ENCODE data around the gene DDX31. TPM values are rescaled to one million over a fixed set of nuclear protein-coding genes. Genes with fewer than 3 reads are reported as not detected.

DDX31 gene
- total RNA-seq, 1 experiment from 2014 or later: 28.4 TPM

GRCh38 chr9:132628746-132629145, 41.0 kb downstream of the DDX31 start:
- no peak overlapping the region for H4K5ac ChIP-seq (ENCODE audit: insufficient read length, low read depth, low read length)
- DNase-seq: no peak
- H3K23me2 ChIP-seq (ENCODE audit: insufficient read length, low read depth, low read length, poor library complexity, severe bottlenecking): no peaks in the 10 kb centered on the region
- TF ChIP-seq CTCF (conservative IDR thresholded peaks at IDR 0.05): no peak
- no peak overlapping the region for H3K4me2 ChIP-seq (ENCODE audit: insufficient read depth, insufficient read length, low read length)
- H4K20me1 ChIP-seq (ENCODE audit: control insufficient read depth, insufficient read depth, insufficient read length): no peaks in the 10 kb centered on the region
- H4K8ac ChIP-seq (replicated peaks; ENCODE audit: insufficient read length, low read depth, low read length): no peak overlapping the region
- no peaks in the 10 kb centered on the region for H3K9me3 Mint-ChIP-seq
- H2BK5ac ChIP-seq (ENCODE audit: insufficient read length, low read length): no peak overlapping the region
- no peaks in the 10 kb centered on the region for H3K4me1 ChIP-seq (ENCODE audit: insufficient read depth, low read length)
- no peak overlapping the region for H2AFZ ChIP-seq (ENCODE audit: low read length)
- H3K4me1 Mint-ChIP-seq: peaks cover 6 to 22% of the 10 kb centered on the region in 2 experiments
- no peaks in the 10 kb centered on the region for H3K79me2 ChIP-seq (ENCODE audit: insufficient read depth, low read length)
- H3K4me3 Mint-ChIP-seq: no peak overlapping the region
- no CpG with 5 or more reads among the region's 8 CpGs for WGBS (ENCODE audit: extremely low coverage, insufficient read length, low lambda C conversion rate)
- no peaks in the 10 kb centered on the region for H3K27me3 ChIP-seq (ENCODE audit: insufficient read depth, low read length)
- no peaks in the 10 kb centered on the region for H3K79me1 ChIP-seq (ENCODE audit: insufficient read depth, low read depth, low read length, poor library complexity, severe bottlenecking)
- no peak overlapping the region for H3K56ac ChIP-seq (ENCODE audit: insufficient read length, low read depth, low read length)
- H3K36me3 Mint-ChIP-seq (ENCODE audit: insufficient read depth in 1 of 3, low read depth in 3 of 3): peaks cover 18 to 65% (median 38%) of the 10 kb centered on the region in 3 experiments; a peak in 6 of 7 replicates
- H3K9ac ChIP-seq (ENCODE audit: extremely low read depth, insufficient read length, low read length): no peak overlapping the region
- H4K91ac ChIP-seq (ENCODE audit: insufficient read length, low read depth, low read length): no peak overlapping the region
- no peak overlapping the region for H3T11ph ChIP-seq (ENCODE audit: low read length)
- no peak overlapping the region for H2BK120ac ChIP-seq (ENCODE audit: low read depth, low read length, poor library complexity, severe bottlenecking)
- H3K18ac ChIP-seq (ENCODE audit: insufficient read length, low read depth, low read length): no peak overlapping the region
- H3K27me3 Mint-ChIP-seq (ENCODE audit: low read depth): no peaks in the 10 kb centered on the region
- no peak overlapping the region for H2BK15ac ChIP-seq (ENCODE audit: low read depth, low read length)
- H3K23ac ChIP-seq (ENCODE audit: insufficient read length, low read depth, low read length): no peak overlapping the region
- peak overlapping the region in 2 of 3 experiments; percentile 60 to 82; a peak in 2 of 7 replicates for H3K27ac Mint-ChIP-seq
- H2BK20ac ChIP-seq (ENCODE audit: low read depth, low read length, poor library complexity, severe bottlenecking): no peak overlapping the region
- no peak overlapping the region for H2BK12ac ChIP-seq (ENCODE audit: insufficient read length, low read depth, low read length)
- no peak overlapping the region for H3K27ac ChIP-seq (ENCODE audit: insufficient read length, low read depth, low read length)
- H3K14ac ChIP-seq (ENCODE audit: insufficient read depth, low read length): no peak overlapping the region
- H3K9me3 ChIP-seq (ENCODE audit: control insufficient read depth, low read depth, low read length): no peaks in the 10 kb centered on the region
- no peak overlapping the region for H2AK5ac ChIP-seq (ENCODE audit: insufficient read length, low read length)
- no peak overlapping the region for H3K4ac ChIP-seq (ENCODE audit: low read depth, low read length)
